Caco-2 (cell line): Measurements from ENCODE around the gene SLC15A1. TPM values are rescaled to one million over a fixed set of nuclear protein-coding genes. Genes with fewer than 3 reads are reported as not detected.

Experiments
- BruUV-seq: library from RNA; stranded (reverse); fragments of 400-500 nt; replicated peaks from 2 replicates; lab custom pipeline; 2021; lab: Mats Ljungman, UMichigan
- CTCF ChIA-PET: fragments of 300-600 bp; sonication (Branson Sonifier 250); formaldehyde crosslinking; loops from one replicate; lab custom pipeline; 2022; ENCODE audit warnings: antibody characterized with exemption; lab: Charles Lee
- POLR2A ChIA-PET: fragments of 300-600 bp; sonication (Branson Sonifier 250); formaldehyde crosslinking; loops from one replicate; lab custom pipeline; 2022; ENCODE audit warnings: antibody characterized with exemption; lab: Charles Lee
- DNase-seq, 2 experiments: peaks; one replicate each; pipeline versions ENCODE4 v3.0.0 to v3.0.0-alpha.2; 2020 to 2022
- H3K27me3 ChIP-seq: replicated peaks from 2 replicates; pipeline ENCODE4 v1.6.0; 2011; ENCODE audit warnings: low read length; ENCODE audit not compliant: control insufficient read depth, insufficient read depth
- H3K36me3 ChIP-seq: 2 replicates; pipeline ENCODE4 v1.5.1; 2011; ENCODE audit warnings: low read length; ENCODE audit not compliant: control insufficient read depth, insufficient read depth
- H3K4me1 ChIP-seq: fragments of 250-450 bp; sonication (Bioruptor Pico); 2 replicates; pipeline ENCODE4 v1.5.1; 2020; ENCODE audit warnings: mild to moderate bottlenecking
- H3K4me3 ChIP-seq: 2 replicates; pipeline ENCODE4 v1.5.1; 2011; ENCODE audit warnings: low read depth, mild to moderate bottlenecking, control low read depth, low read length
- H3K9me3 ChIP-seq: fragments of 250-450 bp; sonication (Bioruptor Pico); 2 replicates; pipeline ENCODE4 v1.5.1; 2020; ENCODE audit warnings: mild to moderate bottlenecking, moderate library complexity
- H3K27ac Mint-ChIP-seq: one replicate; pipeline ENCODE4 v1.8.0; 2022; ENCODE audit warnings: mixed read lengths; ENCODE audit not compliant: unreplicated experiment
- H3K27me3 Mint-ChIP-seq: one replicate; pipeline ENCODE4 v1.8.0; 2022; ENCODE audit warnings: mixed read lengths; ENCODE audit not compliant: insufficient read depth, unreplicated experiment
- H3K36me3 Mint-ChIP-seq: one replicate; pipeline ENCODE4 v1.8.0; 2022; ENCODE audit warnings: mild to moderate bottlenecking, mixed read lengths; ENCODE audit not compliant: insufficient read depth, unreplicated experiment
- H3K4me1 Mint-ChIP-seq: one replicate; pipeline ENCODE4 v1.8.0; 2022; ENCODE audit warnings: low read depth, mixed read lengths; ENCODE audit not compliant: unreplicated experiment
- H3K4me3 Mint-ChIP-seq: one replicate; pipeline ENCODE4 v1.8.0; 2022; ENCODE audit warnings: mild to moderate bottlenecking, moderate library complexity, mixed read lengths; ENCODE audit not compliant: unreplicated experiment
- H3K9me3 Mint-ChIP-seq: one replicate; pipeline ENCODE4 v1.8.0; 2022; ENCODE audit warnings: mixed read lengths; ENCODE audit not compliant: unreplicated experiment
- intact Hi-C: fragments of 100-400 bp; cut with micrococcal nuclease; formaldehyde crosslinking; loops from one replicate; pipeline ENCODE4 v1.10.0; 2022; ENCODE audit not compliant: unreplicated experiment
- total RNA-seq: library from RNA; stranded (reverse); gene quantifications from 2 replicates; pipeline ENCODE4 v1.2.3, GENCODE V29; 2022
- TF ChIP-seq, protein P1 (sequence below), 2 experiments: fragments of 200-600 bp in 1 of 2; IDR thresholded peaks; 1 replicate in 1 of 2; 2 replicates in 1 of 2; pipeline versions ENCODE4 v1.5.1 to v1.8.0; 2011 to 2022; ENCODE audit warnings: antibody characterized with exemption in 1 of 2, control low read depth in 1 of 2, inconsistent platforms in 1 of 2, low read depth in 1 of 2, low read length in 1 of 2, mild to moderate bottlenecking in 1 of 2, moderate library complexity in 1 of 2; ENCODE audit not compliant: insufficient read depth in 1 of 2, severe bottlenecking in 1 of 2, unreplicated experiment in 1 of 2

Gene SLC15A1
- total RNA-seq, 1 experiment from 2014 or later = 12.3 TPM

DNA sequence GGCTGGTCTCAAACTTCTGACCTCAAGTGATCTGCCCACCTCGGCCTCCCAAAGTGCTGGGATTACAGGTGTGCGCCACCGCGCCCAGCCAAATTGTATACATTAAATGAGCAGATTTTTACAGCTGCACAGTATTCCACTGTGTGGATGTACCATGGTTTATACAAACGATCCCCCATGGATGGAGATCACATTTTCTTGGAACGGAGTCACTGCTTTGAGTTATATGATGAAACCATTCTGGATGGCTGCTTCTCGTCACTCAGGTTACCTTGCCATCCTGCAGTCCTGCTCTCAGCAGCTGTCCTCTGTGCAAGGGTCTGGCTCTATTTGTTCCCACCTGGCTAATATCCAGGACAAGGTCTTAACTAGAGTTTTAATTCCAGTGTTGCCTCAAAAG, 39.1 kb upstream of the SLC15A1 start:
- intact Hi-C loops = no loop called here
- no peaks in the 10 kb centered on the region for H3K27me3 Mint-ChIP-seq
- H3K4me1 Mint-ChIP-seq = no peaks in the 10 kb centered on the region
- DNase-seq = no peak
- Histone ChIP-seq H3K4me1 (no peaks in the 10 kb centered on the region), H3K9me3 (no peaks in the 10 kb centered on the region), H3K27me3 (no peaks in the 10 kb centered on the region), H3K36me3 (peaks cover 2% of the 10 kb centered on the region; the same call in 1 of the 2 replicates), H3K4me3 (no peak overlapping the region)
- no peaks in the 10 kb centered on the region for H3K9me3 Mint-ChIP-seq
- TF ChIP-seq, protein P1, sequence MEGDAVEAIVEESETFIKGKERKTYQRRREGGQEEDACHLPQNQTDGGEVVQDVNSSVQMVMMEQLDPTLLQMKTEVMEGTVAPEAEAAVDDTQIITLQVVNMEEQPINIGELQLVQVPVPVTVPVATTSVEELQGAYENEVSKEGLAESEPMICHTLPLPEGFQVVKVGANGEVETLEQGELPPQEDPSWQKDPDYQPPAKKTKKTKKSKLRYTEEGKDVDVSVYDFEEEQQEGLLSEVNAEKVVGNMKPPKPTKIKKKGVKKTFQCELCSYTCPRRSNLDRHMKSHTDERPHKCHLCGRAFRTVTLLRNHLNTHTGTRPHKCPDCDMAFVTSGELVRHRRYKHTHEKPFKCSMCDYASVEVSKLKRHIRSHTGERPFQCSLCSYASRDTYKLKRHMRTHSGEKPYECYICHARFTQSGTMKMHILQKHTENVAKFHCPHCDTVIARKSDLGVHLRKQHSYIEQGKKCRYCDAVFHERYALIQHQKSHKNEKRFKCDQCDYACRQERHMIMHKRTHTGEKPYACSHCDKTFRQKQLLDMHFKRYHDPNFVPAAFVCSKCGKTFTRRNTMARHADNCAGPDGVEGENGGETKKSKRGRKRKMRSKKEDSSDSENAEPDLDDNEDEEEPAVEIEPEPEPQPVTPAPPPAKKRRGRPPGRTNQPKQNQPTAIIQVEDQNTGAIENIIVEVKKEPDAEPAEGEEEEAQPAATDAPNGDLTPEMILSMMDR (IDR thresholded peaks at IDR 0.05; ENCODE audit: insufficient read depth in 1 of 2, low read depth in 1 of 2, low read length in 1 of 2, severe bottlenecking in 1 of 2, unreplicated experiment in 1 of 2) = no peak
- BruUV-seq = no TSS peak
- ChIA-PET CTCF (no interaction called here), POLR2A (no interaction called here)
- H3K27ac Mint-ChIP-seq = no peak overlapping the region
- peaks cover 52% of the 10 kb centered on the region for H3K36me3 Mint-ChIP-seq
- no peak overlapping the region for H3K4me3 Mint-ChIP-seq

DNA sequence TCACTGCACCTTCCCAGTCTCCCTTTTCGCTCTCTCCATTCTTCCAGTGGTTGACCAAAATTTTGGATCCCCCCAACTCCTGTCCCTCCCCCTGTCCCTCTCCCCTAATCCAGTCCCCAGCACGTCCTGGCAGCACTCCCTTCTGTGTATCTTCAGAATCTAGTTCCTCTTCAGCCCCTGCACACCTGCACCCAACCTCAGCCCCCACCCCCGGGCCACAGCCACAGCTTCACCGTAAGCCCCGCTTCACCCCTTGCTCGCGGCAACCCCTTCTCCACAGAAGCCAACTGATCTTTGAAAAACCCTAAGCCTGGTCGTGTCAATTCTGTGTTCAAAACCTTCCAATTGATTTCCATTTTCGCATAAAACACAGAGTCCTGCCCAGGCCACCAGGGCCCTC, 35.5 kb upstream of the SLC15A1 start:
- 0 out of 2 replicates have a peak, but pooled peaks cover 3% of the 10 kb centered on the region for H3K4me1 ChIP-seq
- Mint-ChIP-seq H3K4me3 (no peak overlapping the region), H3K9me3 (no peaks in the 10 kb centered on the region), H3K27me3 (no peaks in the 10 kb centered on the region), H3K4me1 (no peaks in the 10 kb centered on the region), H3K36me3 (peaks cover 20% of the 10 kb centered on the region), H3K27ac (peak overlapping the region; percentile 3)
- BruUV-seq = no TSS peak
- intact Hi-C loops = no loop called here
- H3K9me3 ChIP-seq = no peaks in the 10 kb centered on the region
- no peak overlapping the region for H3K4me3 ChIP-seq
- peaks cover 2% of the 10 kb centered on the region; the same call in 1 of the 2 replicates for H3K36me3 ChIP-seq
- TF ChIP-seq, protein P1 (IDR thresholded peaks at IDR 0.05; ENCODE audit: insufficient read depth in 1 of 2, low read depth in 1 of 2, low read length in 1 of 2, severe bottlenecking in 1 of 2, unreplicated experiment in 1 of 2) = no peak
- H3K27me3 ChIP-seq = no peaks in the 10 kb centered on the region
- POLR2A ChIA-PET = no interaction called here
- no peak for DNase-seq
- CTCF ChIA-PET = no interaction called here

DNA sequence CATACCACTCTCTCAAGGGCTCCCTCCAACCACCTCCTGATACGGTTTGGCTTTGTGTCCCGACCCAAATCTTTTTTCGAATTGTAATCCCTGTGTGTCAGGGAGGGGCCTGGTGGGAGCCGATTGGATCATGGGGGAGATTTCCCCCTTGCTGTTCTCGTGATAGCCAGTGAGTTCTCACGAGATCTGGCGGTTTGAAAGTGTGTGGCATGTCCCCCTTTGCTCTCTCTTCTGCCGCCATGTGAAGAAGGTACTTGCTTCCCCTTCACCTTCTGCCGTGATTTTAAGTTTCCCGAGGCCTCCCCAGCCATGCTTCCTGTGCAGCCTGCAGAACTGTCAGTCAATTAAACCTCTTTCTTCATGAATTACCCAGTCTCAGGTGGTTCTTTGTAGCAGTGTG, 34.7 kb upstream of the SLC15A1 start:
- BruUV-seq = no TSS peak
- CTCF ChIA-PET = no interaction called here
- intact Hi-C loops = no loop called here

More for the DNA sequence above, 34.7 kb upstream of the SLC15A1 start:
- Histone ChIP-seq H3K27me3 (no peaks in the 10 kb centered on the region), H3K4me1 (0 out of 2 replicates have a peak, but pooled peaks cover 3% of the 10 kb centered on the region), H3K4me3 (no peak overlapping the region), H3K9me3 (no peaks in the 10 kb centered on the region), H3K36me3 (no peaks in the 10 kb centered on the region)
- H3K27me3 Mint-ChIP-seq = no peaks in the 10 kb centered on the region
- H3K4me3 Mint-ChIP-seq = no peak overlapping the region
- H3K9me3 Mint-ChIP-seq = no peaks in the 10 kb centered on the region
- no peaks in the 10 kb centered on the region for H3K4me1 Mint-ChIP-seq
- H3K27ac Mint-ChIP-seq = no peak overlapping the region
- POLR2A ChIA-PET = no interaction called here
- no peak for DNase-seq
- peaks cover 14% of the 10 kb centered on the region for H3K36me3 Mint-ChIP-seq
- TF ChIP-seq, protein P1 (IDR thresholded peaks at IDR 0.05; ENCODE audit: insufficient read depth in 1 of 2, low read depth in 1 of 2, low read length in 1 of 2, severe bottlenecking in 1 of 2, unreplicated experiment in 1 of 2) = no peak
